Motor neuron (in vitro differentiated cells): Measurements from ENCODE around the gene TRIM66. TPM values are rescaled to one million over a fixed set of nuclear protein-coding genes. Genes with fewer than 3 reads are reported as not detected.

Source experiments
- ATAC-seq, 8 experiments: fragments of 200-7000 bp; cut with Tn5 transposase; replicated peaks in 6 of 8; 2 replicates each; pipeline ENCODE4 v1.8.0; 2021; ENCODE audit warnings: mild to moderate bottlenecking in 8 of 8, moderate library complexity in 8 of 8
- H3K27ac ChIP-seq, 2 donors: fragments of 250-450 bp; sonication (Bioruptor Pico); 2 replicates each; pipeline ENCODE4 v1.9.0; 2021; ENCODE audit warnings: antibody characterized with exemption in 2 of 2, mild to moderate bottlenecking in 2 of 2, moderate library complexity in 1 of 2
- H3K4me1 ChIP-seq, 2 donors: fragments of 250-450 bp; sonication (Bioruptor Pico); replicated peaks in 1 of 2; 2 replicates each; pipeline ENCODE4 v1.6.1; 2021; ENCODE audit warnings: antibody characterized with exemption in 2 of 2, mild to moderate bottlenecking in 2 of 2, moderate library complexity in 1 of 2
- H3K4me3 ChIP-seq, 5 donors: fragments of 250-450 bp; sonication (Bioruptor Pico); 2 replicates each; pipeline ENCODE4 v1.9.0; 2021; ENCODE audit warnings: antibody characterized with exemption in 5 of 5, mild to moderate bottlenecking in 5 of 5, moderate library complexity in 4 of 5
- WGBS, 10 experiments: fragments of 450-650 bp; shearing (Covaris generic); methylation state at CpG; one replicate each; pipeline ENCODE4 v1.0.0; 2022; 5-methylcytosine and 5-hydroxymethylcytosine counted together
- in situ Hi-C, 9 experiments: fragments of 400-800 bp; cut with MboI; loops; one replicate each; pipeline ENCODE4 v1.15.0; 2021; ENCODE audit warnings: low sequenced_read_pairs in 9 of 9, low pct_unique_long_range_greater_than_20kb in 2 of 9; ENCODE audit not compliant: unreplicated experiment in 9 of 9
- total RNA-seq, 8 experiments: library from RNA; unstranded; fragments of 300-600 nt; gene quantifications; 2 replicates each; pipeline versions ENCODE4 v1.2.3 to v1.2.4, GENCODE V29; 2022

Gene TRIM66
- total RNA-seq, 8 experiments from 2014 or later = 3.5 to 25.7 (median 10.1) TPM

DNA sequence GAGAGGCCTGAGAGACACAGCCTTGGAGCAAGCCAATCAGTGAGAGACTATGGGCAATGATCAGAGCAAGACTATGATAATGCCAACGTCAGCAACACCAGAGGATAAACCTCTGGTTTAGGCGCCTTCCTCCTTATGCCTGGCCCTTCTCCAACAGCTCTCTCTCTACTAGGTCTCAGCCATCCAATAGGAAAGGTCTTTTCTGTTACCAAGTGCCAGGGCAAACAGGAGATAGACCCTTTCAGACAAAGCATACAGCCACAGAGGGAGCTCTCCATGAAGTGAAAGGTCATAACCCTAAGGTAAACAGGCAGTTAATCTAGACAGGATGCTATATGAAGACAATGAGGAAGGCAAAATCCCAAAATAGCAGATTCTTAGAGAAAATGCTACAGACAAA, 98.0 kb downstream of the TRIM66 start:
- no peak overlapping the region for H3K27ac ChIP-seq
- 17 to 100% (median 67%) methylated on average over 1 to 2 of the region's 2 CpGs; no CpG with 5 or more reads in 5 of the 10 experiments for WGBS, 10 experiments
- in situ Hi-C loops = no loop called here
- H3K4me1 ChIP-seq = no peaks in the 10 kb centered on the region
- H3K4me3 ChIP-seq = no peak overlapping the region
- ATAC-seq = peak in 2 of 8 experiments; percentile 74 to 80

DNA sequence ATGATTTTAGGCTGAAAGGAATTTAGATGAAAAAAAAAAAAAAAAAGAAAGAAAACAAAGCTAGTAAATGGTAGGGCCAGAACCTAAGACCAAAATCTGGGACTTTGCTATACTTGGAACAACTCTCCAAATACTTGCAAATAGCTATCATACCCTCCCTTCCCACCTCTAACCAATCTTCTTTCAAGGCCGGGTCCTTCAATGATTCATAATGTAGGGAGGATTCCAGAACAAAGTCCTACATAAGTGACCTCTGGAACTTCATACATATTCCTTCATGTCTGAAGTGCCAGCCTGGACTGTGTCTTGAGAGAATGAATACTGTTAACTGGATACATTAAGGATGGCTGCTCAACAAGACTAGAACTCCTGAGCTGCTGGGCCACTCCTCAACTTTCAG, 98.4 kb downstream of the TRIM66 start:
- H3K4me1 ChIP-seq = no peaks in the 10 kb centered on the region
- peak in 2 of 8 experiments; percentile 90 to 95 for ATAC-seq
- in situ Hi-C loops = no loop called here
- H3K27ac ChIP-seq = no peak overlapping the region
- 0 to 100% (median 17%) methylated on average over 1 of the region's 1 CpG; no CpG with 5 or more reads in 4 of the 10 experiments for WGBS, 10 experiments
- no peak overlapping the region for H3K4me3 ChIP-seq

DNA sequence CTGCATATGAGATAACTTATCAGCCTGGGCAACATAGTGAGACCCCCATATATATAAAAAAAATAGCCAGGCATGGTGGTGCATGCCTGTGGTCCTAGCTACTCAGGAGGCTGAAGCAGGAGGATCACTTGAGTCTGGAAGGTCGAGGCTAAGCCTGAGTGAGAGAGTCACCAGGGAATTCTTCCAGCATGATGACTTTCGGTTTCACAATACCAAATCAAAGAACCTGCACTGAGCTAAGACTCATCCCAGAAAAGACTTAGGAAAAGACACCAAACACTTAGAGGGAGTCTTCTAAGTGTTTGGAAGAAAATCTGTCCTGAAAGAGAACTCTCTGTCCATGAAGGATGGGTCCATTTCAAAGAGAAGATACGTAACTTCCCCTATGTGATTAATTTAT, 101.2 kb downstream of the TRIM66 start:
- WGBS, 10 experiments = 0 to 100% (median 95%) methylated on average over 1 to 3 of the region's 3 CpGs
- no peak for ATAC-seq
- H3K4me1 ChIP-seq = no peaks in the 10 kb centered on the region
- in situ Hi-C loops = no loop called here
- H3K4me3 ChIP-seq = no peak overlapping the region
- H3K27ac ChIP-seq = no peak overlapping the region

DNA sequence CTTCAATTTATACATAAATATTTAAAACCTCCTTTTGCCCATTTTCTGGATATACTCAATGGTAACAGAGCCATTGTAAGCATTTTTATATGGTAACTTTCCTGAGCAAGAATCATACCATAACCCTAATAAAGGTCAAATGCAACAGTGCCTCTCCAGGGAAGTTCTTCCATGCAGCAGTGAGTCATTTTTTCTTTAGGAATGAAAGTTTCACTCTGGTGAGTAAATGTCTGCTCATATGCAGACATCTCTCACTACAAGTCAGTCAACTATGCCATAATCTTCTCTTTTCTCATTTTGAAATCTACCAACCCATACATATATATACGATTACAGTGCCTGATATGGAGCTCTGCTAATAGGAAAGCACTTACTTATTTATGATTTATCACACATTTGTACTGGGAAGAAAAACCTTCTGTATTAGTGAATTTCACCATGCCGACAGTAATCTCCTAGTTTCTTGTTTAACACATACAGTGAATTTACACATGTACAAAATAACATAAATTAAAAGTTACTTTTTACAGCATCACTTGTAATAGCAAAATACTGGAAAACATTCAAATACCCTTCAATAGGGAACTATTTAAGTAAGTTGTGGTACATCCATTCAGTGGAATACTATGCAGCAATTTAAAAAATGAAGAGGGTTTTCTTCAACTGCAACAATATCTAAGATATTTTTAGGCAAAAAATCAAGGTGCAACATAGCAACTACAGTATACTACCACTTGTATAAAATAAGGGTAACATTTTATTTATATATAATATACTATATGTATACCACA, 104.5 kb downstream of the TRIM66 start:
- no peak for ATAC-seq
- in situ Hi-C loops = no loop called here
- 66 to 100% (median 91%) methylated on average over 2 of the region's 2 CpGs; no CpG with 5 or more reads in 2 of the 10 experiments for WGBS, 10 experiments
- H3K27ac ChIP-seq = no peak overlapping the region
- no peaks in the 10 kb centered on the region for H3K4me1 ChIP-seq
- H3K4me3 ChIP-seq = no peak overlapping the region

DNA sequence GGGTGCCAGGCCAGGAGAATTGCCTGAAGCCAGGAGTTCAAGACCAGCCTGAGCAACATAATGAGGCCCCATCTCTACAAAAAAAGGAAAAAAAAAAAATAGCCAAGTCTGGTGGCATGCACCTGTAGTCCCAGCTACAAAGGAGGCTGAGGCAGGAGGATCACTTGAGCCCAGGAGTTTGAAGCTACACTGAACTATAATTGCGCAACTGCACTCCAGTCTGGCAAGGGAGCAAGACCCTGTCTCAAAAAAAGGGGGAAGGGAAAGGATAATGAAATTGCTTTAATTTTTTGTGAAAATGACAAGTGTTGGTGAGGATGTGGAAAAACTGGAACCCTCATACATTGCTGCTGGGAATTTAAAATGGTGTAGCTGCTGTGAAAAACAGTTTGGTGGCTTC, 107.7 kb downstream of the TRIM66 start:
- in situ Hi-C loops = loop anchor here in 7 of 9 experiments (25.0 kb wide), 5 partner anchors 187 to 562 kb away; no protein-coding TSS in a partner anchor
- WGBS, 10 experiments = 88 to 100% (median 100%) methylated on average over 1 of the region's 1 CpG; no CpG with 5 or more reads in 4 of the 10 experiments
- Histone ChIP-seq H3K27ac (no peak overlapping the region), H3K4me3 (no peak overlapping the region), H3K4me1 (no peaks in the 10 kb centered on the region)
- ATAC-seq = no peak

DNA sequence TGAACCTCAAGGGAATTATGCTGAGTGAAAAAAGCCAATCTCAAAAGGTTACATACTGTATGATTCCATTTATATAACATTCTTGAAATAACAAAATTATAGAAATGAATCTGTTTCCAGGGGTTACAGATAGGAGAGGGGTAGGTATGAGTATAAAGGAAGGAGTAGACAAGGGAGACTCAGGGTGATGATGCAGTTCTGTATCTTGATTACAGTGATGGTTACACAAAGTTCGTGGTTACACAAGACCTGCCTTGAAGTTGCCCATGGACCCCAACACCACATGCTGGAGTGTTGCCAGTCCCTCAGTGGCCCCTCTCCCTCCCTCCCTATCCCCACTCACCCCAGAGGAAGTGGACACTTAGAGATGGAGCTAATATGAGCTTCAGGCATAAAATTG, 108.7 kb downstream of the TRIM66 start:
- Histone ChIP-seq H3K4me1 (no peaks in the 10 kb centered on the region), H3K4me3 (no peak overlapping the region), H3K27ac (no peak overlapping the region)
- in situ Hi-C loops = loop anchor here in 7 of 9 experiments (25.0 kb wide), 5 partner anchors 186 to 561 kb away; no protein-coding TSS in a partner anchor
- WGBS, 10 experiments = 71 to 100% (median 88%) methylated on average over 1 of the region's 1 CpG; no CpG with 5 or more reads in 5 of the 10 experiments
- ATAC-seq = no peak

DNA sequence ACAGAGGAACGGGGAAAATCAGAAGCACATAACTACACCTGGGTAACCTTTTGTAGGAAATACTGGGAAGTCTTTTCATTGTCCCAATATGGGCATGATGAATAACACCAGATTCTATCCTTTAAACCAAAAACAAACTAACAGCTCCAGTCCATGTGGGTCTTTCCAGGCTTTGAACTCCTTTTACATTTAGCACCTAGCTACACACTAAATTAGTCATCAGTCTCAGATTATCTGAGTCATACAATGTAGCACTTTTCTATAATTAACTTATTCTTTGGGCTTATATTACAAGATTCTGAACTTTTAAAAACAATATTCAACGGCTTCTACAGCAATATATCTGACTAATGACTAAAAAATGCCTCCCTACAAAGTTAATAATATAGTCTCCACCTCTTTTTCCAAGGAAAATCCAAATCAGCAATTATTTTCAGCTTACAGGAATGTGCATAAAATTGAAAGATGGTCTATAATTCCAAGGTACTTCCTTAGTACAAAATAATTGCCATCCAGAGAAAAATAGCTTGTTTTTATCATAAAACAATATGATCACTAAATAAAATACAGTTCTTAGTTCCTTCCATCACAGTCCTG, 114.8 kb downstream of the TRIM66 start:
- in situ Hi-C loops = loop anchor here in 7 of 9 experiments (10.0 to 25.0 kb wide), 6 partner anchors 180 to 555 kb away; no protein-coding TSS in a partner anchor
- no peaks in the 10 kb centered on the region for H3K4me1 ChIP-seq
- no peak overlapping the region for H3K4me3 ChIP-seq
- 0 to 100% (median 80%) methylated on average over 1 to 2 of the region's 2 CpGs for WGBS, 10 experiments
- peak in 3 of 8 experiments; percentile 46 to 55 (median 53) for ATAC-seq
- H3K27ac ChIP-seq = no peak overlapping the region

DNA sequence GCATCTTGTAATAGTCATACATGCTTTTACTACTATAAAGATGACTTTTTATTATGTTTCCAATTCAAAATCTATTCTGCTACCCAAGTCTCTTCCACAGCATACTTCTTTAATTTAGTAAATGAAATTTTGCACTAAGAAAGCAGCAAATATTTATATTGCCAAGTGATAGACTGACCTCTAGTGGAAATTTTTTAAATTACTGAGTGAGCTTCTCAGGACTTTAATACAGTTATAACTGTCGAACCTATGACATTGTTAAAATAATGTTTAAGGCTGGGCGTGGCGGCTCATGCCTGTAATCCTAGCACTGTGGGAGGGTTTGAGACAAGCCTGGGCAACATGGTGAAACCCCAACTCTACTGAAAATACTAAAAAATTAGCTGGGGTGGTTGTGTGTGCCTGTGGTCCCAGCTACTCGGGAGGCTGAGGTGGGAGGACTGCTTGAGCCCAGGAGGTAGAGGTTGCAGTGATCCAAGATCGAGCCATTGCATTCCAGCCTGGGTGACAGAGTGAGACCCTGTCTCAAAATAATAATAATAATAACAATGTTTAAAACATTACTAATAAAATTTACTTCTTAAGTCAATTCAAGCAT, 115.8 kb downstream of the TRIM66 start:
- 0 to 49% (median 32%) methylated on average over 1 to 5 of the region's 5 CpGs; no CpG with 5 or more reads in 2 of the 10 experiments for WGBS, 10 experiments

DNA sequence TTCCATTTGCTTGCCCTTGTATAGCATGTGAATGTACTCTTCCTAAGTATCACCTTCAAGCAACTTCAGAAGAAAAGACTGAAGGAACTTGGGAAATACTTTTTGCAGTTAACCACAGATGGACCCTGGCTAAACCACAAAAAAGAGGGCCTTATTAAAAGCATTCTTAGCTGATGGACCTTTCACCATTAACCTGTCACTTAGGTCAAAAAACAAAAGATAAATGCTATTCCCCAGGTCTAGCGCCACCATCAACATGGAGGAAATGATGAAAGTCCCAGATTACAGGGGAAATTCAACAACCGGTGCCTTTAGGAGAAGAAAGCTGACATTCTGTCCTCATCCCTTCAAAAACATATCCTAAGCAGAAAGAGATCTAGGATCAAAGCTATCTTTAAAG, 117.9 kb downstream of the TRIM66 start:
- no peaks in the 10 kb centered on the region for H3K4me1 ChIP-seq
- 0 to 100% (median 89%) methylated on average over 1 to 2 of the region's 2 CpGs; no CpG with 5 or more reads in 1 of the 10 experiments for WGBS, 10 experiments
- no peak overlapping the region for H3K4me3 ChIP-seq
- in situ Hi-C loops = loop anchor here in 7 of 9 experiments (10.0 to 25.0 kb wide), 6 partner anchors 177 to 552 kb away; no protein-coding TSS in a partner anchor
- no peak overlapping the region for H3K27ac ChIP-seq
- ATAC-seq = no peak

More for the DNA sequence above, 115.8 kb downstream of the TRIM66 start:
- Histone ChIP-seq H3K4me3 (no peak overlapping the region), H3K4me1 (no peaks in the 10 kb centered on the region), H3K27ac (no peak overlapping the region)
- in situ Hi-C loops = loop anchor here in 7 of 9 experiments (10.0 to 25.0 kb wide), 6 partner anchors 179 to 554 kb away; no protein-coding TSS in a partner anchor
- peak in 7 of 8 experiments; percentile 24 to 94 (median 43) for ATAC-seq

Other genes with a start within 250 kb of the TRIM66 start
- 10 to 100 TPM in 5 of 8 experiments, 1 to 10 TPM in 1, under 1 TPM in 2; 0.61 to 67.5 (median 16.8) TPM for gene STK33, start 88.4 kb downstream of the TRIM66 start, total RNA-seq
- 1,000 to 10,000 TPM; 1,442 to 2,444 (median 1,804) TPM for gene RPL27A, start 127 bp upstream of the TRIM66 start, total RNA-seq
- gene AKIP1, start 228.5 kb upstream of the TRIM66 start, total RNA-seq = 10 to 100 TPM; 22.3 to 45.6 (median 29.7) TPM